PC-3 (cell line): ENCODE data around the gene ZMYM3. TPM values are rescaled to one million over a fixed set of nuclear protein-coding genes. Genes with fewer than 3 reads are reported as not detected.
"Not testable (repeated sequence)": the region's sequence is repeated elsewhere in the genome, so short reads cannot be mapped to it uniquely, and the experiment has no call there.

Experiments
- ATAC-seq: fragments of 200-7000 bp; cut with Tn5 transposase; 2 replicates; pipeline ENCODE4 v1.9.1; 2020; ENCODE audit warnings: mild to moderate bottlenecking, moderate library complexity
- BruUV-seq: library from RNA; stranded (reverse); fragments of 400-500 nt; replicated peaks from 2 replicates; lab custom pipeline; 2021; lab: Mats Ljungman, UMichigan
- CTCF ChIA-PET: fragments of 300-600 bp; sonication (Branson Sonifier 250); formaldehyde crosslinking; loops from one replicate; lab custom pipeline; 2022; ENCODE audit warnings: antibody characterized with exemption; lab: Charles Lee
- POLR2A ChIA-PET: fragments of 300-600 bp; sonication (Branson Sonifier 250); formaldehyde crosslinking; loops from one replicate; lab custom pipeline; 2022; ENCODE audit warnings: antibody characterized with exemption; ENCODE audit not compliant: unreplicated experiment; lab: Charles Lee
- DNase-seq: peaks from one replicate; pipeline ENCODE4 v3.0.0-alpha.2; 2015
- H2AFZ ChIP-seq: fragments of 300-600 bp; sonication (generic); 2 replicates; pipeline ENCODE4 v1.6.0; 2016; ENCODE audit warnings: antibody characterized with exemption, low read length
- H3F3A ChIP-seq: fragments of 300-600 bp; sonication (generic); one replicate; pipeline ENCODE4 v1.6.0; 2017; ENCODE audit warnings: antibody characterized with exemption, low read length, control low read depth, mild to moderate bottlenecking; ENCODE audit not compliant: unreplicated experiment
- H3K27ac ChIP-seq: fragments of 300-600 bp; sonication (generic); 2 replicates; pipeline ENCODE4 v1.5.1; 2016; ENCODE audit warnings: mild to moderate bottlenecking, low read length
- H3K27me3 ChIP-seq: fragments of 300-600 bp; sonication (generic); 2 replicates; pipeline ENCODE4 v1.6.1; 2016; ENCODE audit warnings: low read length, mixed read lengths
- H3K36me3 ChIP-seq: fragments of 300-600 bp; sonication (generic); 2 replicates; pipeline ENCODE4 v1.6.1; 2016; ENCODE audit warnings: low read depth, mixed run types, low read length, mixed read lengths
- H3K4me1 ChIP-seq: fragments of 300-600 bp; sonication (generic); 2 replicates; pipeline ENCODE4 v1.5.1; 2016; ENCODE audit warnings: low read length; ENCODE audit not compliant: insufficient read depth
- H3K4me2 ChIP-seq: fragments of 300-600 bp; sonication (generic); 2 replicates; pipeline ENCODE4 v1.6.0; 2016; ENCODE audit warnings: low read length
- H3K4me3 ChIP-seq: fragments of 300-600 bp; sonication (generic); 2 replicates; pipeline ENCODE4 v1.5.1; 2016; ENCODE audit warnings: mild to moderate bottlenecking, low read length, mixed read lengths
- H3K79me2 ChIP-seq: fragments of 300-600 bp; sonication (generic); 2 replicates; pipeline ENCODE4 v1.6.1; 2017; ENCODE audit warnings: low read length, mixed read lengths
- H3K9ac ChIP-seq: fragments of 300-600 bp; sonication (generic); 2 replicates; pipeline ENCODE4 v1.6.0; 2016; ENCODE audit warnings: mild to moderate bottlenecking, low read length
- H3K9me2 ChIP-seq: fragments of 300-600 bp; sonication (generic); replicated peaks from 2 replicates; pipeline ENCODE4 v1.6.1; 2016; ENCODE audit warnings: mixed run types, low read length, mixed read lengths
- H3K9me3 ChIP-seq: fragments of 300-600 bp; sonication (generic); 2 replicates; pipeline ENCODE4 v1.6.1; 2016; ENCODE audit warnings: low read length, mixed read lengths
- H4K20me1 ChIP-seq: fragments of 300-600 bp; sonication (generic); 2 replicates; pipeline ENCODE4 v1.6.1; 2016; ENCODE audit warnings: low read length, mixed read lengths
- CTCF ChIP-seq: fragments of 300-600 bp; sonication (generic); conservative IDR thresholded peaks from 2 replicates; pipeline ENCODE4 v1.5.1; 2017; ENCODE audit warnings: antibody characterized with exemption, low read depth, mild to moderate bottlenecking, low read length
- EZH2 ChIP-seq: fragments of 300-600 bp; sonication (generic); IDR thresholded peaks from one replicate; pipeline ENCODE4 v1.6.1; 2017; ENCODE audit warnings: antibody characterized with exemption, mild to moderate bottlenecking, low read length; ENCODE audit not compliant: unreplicated experiment
- EZH2phosphoT487 ChIP-seq: fragments of 300-600 bp; sonication (generic); IDR thresholded peaks from 2 replicates; pipeline ENCODE4 v1.6.1; 2018; ENCODE audit warnings: mild to moderate bottlenecking, antibody characterized with exemption, low read length, borderline replicate concordance
- intact Hi-C: fragments of 100-400 bp; cut with micrococcal nuclease; formaldehyde crosslinking; loops from 2 replicates; pipeline ENCODE4 v1.9.0; 2023
- total RNA-seq: library from RNA; depleted of rRNA; stranded (reverse); fragments of >200 nt; gene quantifications from 2 replicates; pipeline ENCODE4 v1.2.3, GENCODE V29; 2014

Gene ZMYM3
- total RNA-seq, 1 experiment from 2014 or later = 23.5 TPM

GRCh38 chrX:71283403-71284143 lies 29.6 kb upstream of the ZMYM3 start, which contains the start of gene NONO:
Gene NONO (plus strand): TSS chrX:71283635. CDS start chrX:71290638, 7,003 bp downstream.
- H3K36me3 ChIP-seq = peaks cover 20% of the 10 kb centered on the region
- intact Hi-C loops = loop anchor here (1.0 to 10.0 kb wide), 3 partner anchors 29 to 99 kb away; partner anchors contain the start of genes TAF1 and ZMYM3
- H3K27ac ChIP-seq = peak within 1 kb of the TSS; percentile 74
- peak; percentile 85 for ATAC-seq
- POLR2A ChIA-PET = interaction anchor here (0.5 to 1.2 kb wide), 9 partner anchors 9 to 1447 kb away, joined by 3 to 17 read pairs (median 6); partner anchors contain the start of genes TAF1 and ZMYM3
- TSS peak; percentile 74 for BruUV-seq
- CTCF ChIA-PET = interaction anchor here (0.6 to 1.3 kb wide), 4 partner anchors 13 to 165 kb away, joined by 3 to 4 read pairs (median 4); partner anchors contain the start of genes MED12 and TAF1
- peak within 1 kb of the TSS; percentile 98 for H3K9ac ChIP-seq
- DNase-seq = peak; percentile 99
- H3K79me2 ChIP-seq = peaks cover 51% of the 10 kb centered on the region
- H2AFZ ChIP-seq = peak within 1 kb of the TSS; percentile 69
- no peaks in the 10 kb centered on the region for H3K27me3 ChIP-seq
- H3K4me2 ChIP-seq = peak within 1 kb of the TSS; percentile 99
- TF ChIP-seq EZH2 = no peak
- TF ChIP-seq CTCF = peak; percentile 17; the same call in 1 of the 2 replicates
- 0 out of 2 replicates have a peak, but pooled peaks cover 2% of the 10 kb centered on the region for H3K9me2 ChIP-seq
- no peaks in the 10 kb centered on the region for H3F3A ChIP-seq
- H4K20me1 ChIP-seq = peaks cover 26% of the 10 kb centered on the region
- peaks cover 7% of the 10 kb centered on the region for H3K4me1 ChIP-seq
- H3K4me3 ChIP-seq = peak within 1 kb of the TSS; percentile 94
- no peaks in the 10 kb centered on the region for H3K9me3 ChIP-seq

- BruUV-seq = no TSS peak
- Histone ChIP-seq H4K20me1 (peaks cover 25% of the 10 kb centered on the region), H3K27me3 (no peaks in the 10 kb centered on the region), H3K4me1 (peaks cover 7% of the 10 kb centered on the region), H3K9me2 (0 out of 2 replicates have a peak, but pooled peaks cover 2% of the 10 kb centered on the region), H2AFZ (peak overlapping the region; percentile 68), H3K4me3 (peak overlapping the region; percentile 94), H3K9ac (peak overlapping the region; percentile 98), H3K4me2 (peak overlapping the region; percentile 76), H3K9me3 (no peaks in the 10 kb centered on the region), H3K27ac (peak overlapping the region; percentile 74), H3K36me3 (peaks cover 19% of the 10 kb centered on the region), H3K79me2 (peaks cover 43% of the 10 kb centered on the region), H3F3A (no peaks in the 10 kb centered on the region)
- CTCF ChIA-PET = interaction anchor here (0.6 to 1.3 kb wide), 4 partner anchors 12 to 164 kb away, joined by 3 to 4 read pairs (median 4); partner anchors contain the start of genes MED12 and TAF1
- POLR2A ChIA-PET = interaction anchor here (0.5 to 1.2 kb wide), 7 partner anchors 9 to 257 kb away, joined by 3 to 17 read pairs (median 6); partner anchors contain the start of genes TAF1 and ZMYM3
- TF ChIP-seq CTCF (no peak), EZH2phosphoT487 (no peak), EZH2 (no peak)
- DNase-seq (no peak), ATAC-seq (peak; percentile 70)
- intact Hi-C loops = loop anchor here (1.0 to 10.0 kb wide), 2 partner anchors 28 to 98 kb away; partner anchors contain the start of gene ZMYM3
Observed at GRCh38 chrX:71282514-71283402, 28.8 kb upstream of the ZMYM3 start.

GRCh38 chrX:71281300-71281699 lies 27.4 kb upstream of the ZMYM3 start:
- Histone ChIP-seq H3K36me3 (peaks cover 16% of the 10 kb centered on the region), H4K20me1 (peaks cover 21% of the 10 kb centered on the region), H3K79me2 (peaks cover 29% of the 10 kb centered on the region)
- CTCF ChIA-PET, DNase-seq, ATAC-seq, H3F3A ChIP-seq, H2AFZ ChIP-seq, H3K9me3 ChIP-seq, H3K9me2 ChIP-seq, POLR2A ChIA-PET, H3K4me3 ChIP-seq, H3K4me2 ChIP-seq, H3K27ac ChIP-seq, H3K9ac ChIP-seq, H3K4me1 ChIP-seq, H3K27me3 ChIP-seq, BruUV-seq: not testable (repeated sequence)
- intact Hi-C loops = loop anchor here (10.0 kb wide), 1 partner anchor 96 kb away; no protein-coding TSS in a partner anchor

- H2AFZ ChIP-seq, POLR2A ChIA-PET, H3K9me2 ChIP-seq, H3K4me1 ChIP-seq, H3K4me3 ChIP-seq, H3K9me3 ChIP-seq, H3K4me2 ChIP-seq, H3F3A ChIP-seq, DNase-seq, H3K27ac ChIP-seq, ATAC-seq, H3K79me2 ChIP-seq, BruUV-seq, H3K36me3 ChIP-seq, intact Hi-C loops, H3K9ac ChIP-seq, H3K27me3 ChIP-seq, CTCF ChIA-PET, H4K20me1 ChIP-seq: not testable (repeated sequence)
Observed at GRCh38 chrX:71272313-71272712, 18.4 kb upstream of the ZMYM3 start.
